Fibroblast of lung (primary cell): ENCODE results near the gene CUBN.

ENCODE experiments used
- CTCF ChIP-seq, 2 donors: IDR thresholded peaks in 1 of 2; conservative IDR thresholded peaks in 1 of 2; 1 replicate in 1 of 2; 2 replicates in 1 of 2; pipeline ENCODE4 v1.5.1; 2011 to 2012; ENCODE audit warnings: low read length in 2 of 2, control low read depth in 1 of 2, inconsistent platforms in 1 of 2, low read depth in 1 of 2, mild to moderate bottlenecking in 1 of 2
- EZH2 ChIP-seq: IDR thresholded peaks from 2 replicates; pipeline ENCODE4 v1.5.1; 2012; ENCODE audit warnings: low read length, control low read depth, mild to moderate bottlenecking; ENCODE audit errors: missing control alignments

GRCh38 chr10:17064435-17064834 lies 65.2 kb downstream of the CUBN start:
- no peak for TF ChIP-seq CTCF (conservative IDR thresholded peaks at IDR 0.05 in 1 of 2, IDR thresholded peaks at IDR 0.05 in 1 of 2; ENCODE audit: low read depth in 1 of 2, low read length in 2 of 2)
- no peak for TF ChIP-seq EZH2
